A673 (cell line): Measurements from ENCODE around the gene HCAR2.

Experiments used
- CTCF ChIP-seq: fragments of 300-800, 200-600 bp; sonication (generic); conservative IDR thresholded peaks from 2 replicates; pipeline ENCODE4 v1.5.1; 2017; ENCODE audit warnings: low read depth, mild to moderate bottlenecking, antibody characterized with exemption, low read length, moderate library complexity, mixed read lengths
- EZH2 ChIP-seq: fragments of 200-600 bp; sonication (generic); IDR thresholded peaks from 2 replicates; pipeline ENCODE4 v1.6.1; 2017; ENCODE audit warnings: borderline replicate concordance, low read depth, mild to moderate bottlenecking, mixed read lengths, antibody characterized with exemption, low read length; ENCODE audit not compliant: poor library complexity, severe bottlenecking

- no peak for TF ChIP-seq CTCF
- TF ChIP-seq EZH2, result no peak
Measured at GRCh38 chr12:122661246-122661645, 41.9 kb downstream of the HCAR2 start.
